Ishikawa (cell line): ENCODE results near the gene KRTAP9-9.

ENCODE experiments used
- CREB1 ChIP-seq: IDR thresholded peaks from 2 replicates; pipeline ENCODE4 v1.6.1; 2012; ENCODE audit warnings: low read depth
- EGR1 ChIP-seq: IDR thresholded peaks from 2 replicates; pipeline ENCODE4 v1.6.1; 2012
- EP300 ChIP-seq: IDR thresholded peaks from 2 replicates; pipeline ENCODE4 v1.6.1; 2012; ENCODE audit warnings: borderline replicate concordance
- FOXM1 ChIP-seq: IDR thresholded peaks from 2 replicates; pipeline ENCODE4 v1.6.1; 2012; ENCODE audit warnings: low read depth, borderline replicate concordance
- RAD21 ChIP-seq: IDR thresholded peaks from 2 replicates; pipeline ENCODE4 v1.6.1; 2012; ENCODE audit warnings: low read depth
- REST ChIP-seq: IDR thresholded peaks from 2 replicates; pipeline ENCODE4 v1.6.1; 2012; ENCODE audit warnings: low read depth, mild to moderate bottlenecking
- TAF1 ChIP-seq: IDR thresholded peaks from 2 replicates; pipeline ENCODE4 v1.6.1; 2012; ENCODE audit warnings: low read depth, mild to moderate bottlenecking
- USF1 ChIP-seq: IDR thresholded peaks from 2 replicates; pipeline ENCODE4 v1.6.1; 2012
- YY1 ChIP-seq: IDR thresholded peaks from 2 replicates; pipeline ENCODE4 v1.6.1; 2012; ENCODE audit warnings: low read depth
- ZBTB7A ChIP-seq: IDR thresholded peaks from 2 replicates; pipeline ENCODE4 v1.6.1; 2012; ENCODE audit warnings: low read depth

DNA sequence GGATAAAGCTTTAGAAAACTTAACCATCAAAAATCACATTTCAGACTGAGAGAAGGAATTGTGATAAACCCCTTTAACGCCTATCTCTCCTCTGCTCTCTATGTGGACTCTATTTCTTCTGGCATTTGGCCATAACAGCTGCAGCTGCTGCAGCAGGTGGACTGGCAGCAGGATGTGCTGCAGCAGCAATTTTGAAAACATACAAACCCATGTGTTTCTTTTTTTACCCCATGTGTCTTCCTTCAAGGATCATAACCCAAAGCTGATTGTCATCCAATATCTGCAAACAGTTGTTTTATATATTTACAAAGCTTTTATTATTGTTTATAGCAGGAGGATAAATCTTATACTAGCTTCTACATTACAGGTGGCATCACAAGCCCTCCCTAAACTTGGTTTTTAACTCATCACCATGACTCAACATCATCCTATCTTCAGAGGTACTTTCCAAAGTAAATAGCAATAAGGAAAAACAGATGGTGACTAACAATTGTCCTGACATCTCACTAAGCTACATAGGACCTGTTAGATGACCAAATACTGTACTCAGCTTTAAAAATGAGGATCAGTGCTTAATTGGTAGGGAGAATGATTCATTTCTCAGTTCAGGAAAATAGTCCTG, 43.2 kb upstream of the KRTAP9-9 start:
- TF ChIP-seq REST (no peak), TAF1 (no peak), CREB1 (no peak), YY1 (no peak), FOXM1 (no peak), RAD21 (no peak), EP300 (no peak), USF1 (no peak), EGR1 (no peak), ZBTB7A (no peak)
